ENCODE results near the gene YEATS4.

YEATS4 gene

DNA sequence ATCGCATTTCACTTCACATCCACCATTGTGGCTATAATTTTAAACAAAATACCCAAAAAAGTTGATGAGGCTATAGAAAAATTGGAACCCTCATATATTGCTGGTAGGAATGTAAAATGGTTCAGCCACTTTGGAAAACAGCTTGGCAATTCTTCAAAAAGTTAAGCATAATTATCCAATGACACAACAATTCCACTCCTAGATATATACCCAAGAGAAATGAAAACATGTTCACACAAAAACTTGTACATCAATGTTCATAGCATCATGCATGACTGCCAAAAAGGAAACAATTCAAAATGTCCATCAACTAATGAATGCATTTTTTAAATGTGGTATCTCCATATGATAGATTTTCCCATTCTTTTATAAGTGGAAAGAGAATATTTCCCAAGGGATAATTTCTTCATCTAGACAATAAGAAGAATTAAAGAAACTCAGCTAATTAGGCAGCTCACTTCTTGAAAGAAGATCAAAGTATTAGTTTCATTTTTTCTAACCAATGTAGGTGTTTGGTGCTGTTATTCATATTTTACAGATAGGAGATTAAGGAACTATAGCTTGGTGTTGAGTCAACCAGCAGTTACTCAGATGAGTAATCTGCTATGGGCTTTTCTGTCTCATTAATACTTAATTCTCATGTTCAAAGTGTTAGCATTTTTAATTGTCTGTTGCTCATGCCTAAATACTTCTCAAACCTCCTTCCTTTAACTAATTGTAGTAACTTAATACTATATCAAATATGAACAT, 32.8 kb downstream of the YEATS4 start:
- no peak for DNase-seq (ENCODE audit: low read depth)

DNA sequence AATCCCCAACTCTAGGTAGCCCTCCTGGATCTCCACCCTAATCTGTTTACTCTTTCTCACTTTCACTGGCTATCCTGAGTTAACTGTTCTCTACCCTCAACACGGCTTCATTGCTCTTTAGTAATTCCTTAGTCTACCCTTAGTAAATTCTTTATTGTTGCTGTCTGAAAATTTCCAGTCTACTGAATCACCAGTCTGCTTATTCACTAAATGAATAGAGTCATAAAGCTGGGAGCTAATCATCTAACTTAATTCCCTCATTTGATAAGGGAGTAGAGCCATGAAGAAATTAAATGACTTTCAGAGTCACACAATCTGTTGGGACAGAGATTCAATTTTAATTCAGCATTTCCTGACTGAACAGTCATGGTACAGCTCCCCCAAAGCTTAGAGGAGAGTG, 36.5 kb downstream of the YEATS4 start:
- DNase-seq (ENCODE audit: low read depth), result no peak

DNA sequence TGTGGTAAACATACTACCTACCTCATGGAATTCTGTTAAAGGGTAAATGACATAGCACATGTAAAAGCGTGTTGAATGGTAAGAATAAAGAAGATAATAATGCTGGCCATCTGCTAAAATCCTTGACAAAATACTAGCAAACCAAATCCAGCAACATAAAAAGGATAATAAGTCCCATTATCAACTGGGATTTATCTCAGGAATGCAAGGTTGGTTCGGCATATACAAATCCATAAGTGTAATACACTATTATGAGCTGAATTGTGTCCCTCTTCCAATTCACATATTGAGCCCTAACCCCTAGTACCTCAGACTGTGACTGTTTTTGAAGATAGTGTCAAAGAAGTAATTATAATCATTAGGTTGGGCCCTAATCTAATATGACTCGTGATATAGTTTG, 37.4 kb downstream of the YEATS4 start:
- no peak for DNase-seq (ENCODE audit: low read depth)

DNA sequence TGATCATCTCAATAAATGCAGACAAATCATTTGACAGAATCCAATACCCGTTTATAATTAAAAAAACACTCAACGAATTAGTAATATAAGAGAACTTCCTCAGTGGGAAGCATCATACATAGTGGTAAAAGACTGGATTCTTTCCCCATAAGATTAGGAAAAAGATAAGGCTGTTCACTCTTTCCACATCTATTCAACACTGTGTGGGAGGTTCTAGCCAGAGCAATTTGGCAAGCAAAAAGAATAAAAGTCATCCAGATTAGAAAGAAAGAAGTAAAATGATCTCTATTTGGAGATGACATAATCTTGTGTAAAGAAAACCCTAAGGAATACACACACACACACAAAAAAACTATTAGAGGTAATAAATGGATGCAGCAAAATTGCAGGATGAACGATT, 38.4 kb downstream of the YEATS4 start:
- DNase-seq (ENCODE audit: low read depth), result no peak

- DNase-seq (ENCODE audit: low read depth), result no peak
Observed at GRCh38 chr12:69401940-69402339, 42.4 kb downstream of the YEATS4 start.

DNA sequence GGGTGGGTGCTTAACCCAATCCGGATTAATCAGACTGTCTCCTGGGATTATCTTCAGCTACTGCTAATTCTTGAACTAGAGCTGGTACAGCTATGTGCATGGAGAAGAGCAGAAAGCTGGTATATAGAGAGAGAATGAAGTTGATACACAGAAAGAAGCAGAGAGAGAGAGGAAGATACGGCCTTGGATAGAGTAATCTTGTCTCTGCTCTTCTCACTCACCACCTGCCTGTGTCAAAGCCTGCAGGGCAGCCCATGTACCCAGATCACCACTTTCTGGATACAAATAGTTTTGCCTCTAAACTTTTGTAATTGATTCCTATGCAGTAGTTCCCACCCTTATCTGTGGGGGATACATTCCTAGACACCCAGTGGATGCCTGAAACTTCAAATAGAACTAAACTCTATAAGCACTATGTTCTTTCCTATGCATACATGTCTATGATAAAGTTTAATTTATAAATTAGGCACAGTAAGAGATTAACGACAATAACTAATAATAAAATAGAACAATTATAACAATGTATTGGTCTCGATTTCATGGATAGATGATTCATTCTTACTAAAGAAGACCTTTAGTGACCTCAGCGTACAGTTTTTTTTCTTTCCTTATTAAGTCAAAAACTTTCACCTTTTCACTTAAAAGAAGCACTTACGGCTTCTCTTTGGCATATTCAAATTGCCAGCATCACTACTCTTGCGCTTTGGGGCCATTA, 45.5 kb downstream of the YEATS4 start:
- DNase-seq (ENCODE audit: low read depth), result no peak

DNA sequence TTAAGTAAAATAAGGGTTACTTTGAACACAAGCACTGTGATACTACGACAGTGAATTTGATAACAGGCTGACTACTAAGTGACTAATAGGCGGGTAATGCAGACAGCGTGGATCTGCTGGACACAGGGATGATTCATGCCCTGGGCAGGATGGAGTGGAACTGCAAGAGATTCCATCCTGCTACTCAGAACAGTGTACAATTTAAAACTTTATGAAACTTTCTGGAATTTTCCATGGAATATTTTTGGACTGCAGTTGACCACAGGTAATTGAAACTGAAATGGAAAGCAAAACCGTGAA, 46.0 kb downstream of the YEATS4 start:
- no peak for DNase-seq (ENCODE audit: low read depth)

- DNase-seq (ENCODE audit: low read depth), result no peak
Observed at GRCh38 chr12:69406217-69406616, 46.7 kb downstream of the YEATS4 start.

GRCh38 chr12:69410571-69410970, 51.0 kb downstream of the YEATS4 start:
- no peak for DNase-seq (ENCODE audit: low read depth)

DNA sequence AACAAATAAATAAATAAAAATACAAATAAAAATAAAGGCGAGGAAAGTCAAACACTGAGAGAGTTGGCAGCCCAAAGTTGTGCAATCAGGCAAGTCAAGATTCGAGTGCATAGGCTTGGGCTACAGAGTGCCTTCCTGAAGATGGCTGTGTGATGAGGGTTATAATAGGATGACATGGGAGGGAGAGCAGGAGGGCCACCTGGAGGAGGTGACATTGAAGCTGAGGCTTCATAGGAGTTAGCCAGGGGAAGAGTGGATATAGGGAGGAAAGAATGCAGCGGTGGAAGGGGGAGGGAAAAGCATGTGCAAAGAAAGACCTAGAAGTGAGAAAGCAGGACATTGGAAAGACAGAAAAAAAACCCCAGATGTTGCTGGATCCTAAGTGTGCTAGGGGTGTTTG, 53.1 kb downstream of the YEATS4 start:
- no peak for DNase-seq (ENCODE audit: low read depth)

DNA sequence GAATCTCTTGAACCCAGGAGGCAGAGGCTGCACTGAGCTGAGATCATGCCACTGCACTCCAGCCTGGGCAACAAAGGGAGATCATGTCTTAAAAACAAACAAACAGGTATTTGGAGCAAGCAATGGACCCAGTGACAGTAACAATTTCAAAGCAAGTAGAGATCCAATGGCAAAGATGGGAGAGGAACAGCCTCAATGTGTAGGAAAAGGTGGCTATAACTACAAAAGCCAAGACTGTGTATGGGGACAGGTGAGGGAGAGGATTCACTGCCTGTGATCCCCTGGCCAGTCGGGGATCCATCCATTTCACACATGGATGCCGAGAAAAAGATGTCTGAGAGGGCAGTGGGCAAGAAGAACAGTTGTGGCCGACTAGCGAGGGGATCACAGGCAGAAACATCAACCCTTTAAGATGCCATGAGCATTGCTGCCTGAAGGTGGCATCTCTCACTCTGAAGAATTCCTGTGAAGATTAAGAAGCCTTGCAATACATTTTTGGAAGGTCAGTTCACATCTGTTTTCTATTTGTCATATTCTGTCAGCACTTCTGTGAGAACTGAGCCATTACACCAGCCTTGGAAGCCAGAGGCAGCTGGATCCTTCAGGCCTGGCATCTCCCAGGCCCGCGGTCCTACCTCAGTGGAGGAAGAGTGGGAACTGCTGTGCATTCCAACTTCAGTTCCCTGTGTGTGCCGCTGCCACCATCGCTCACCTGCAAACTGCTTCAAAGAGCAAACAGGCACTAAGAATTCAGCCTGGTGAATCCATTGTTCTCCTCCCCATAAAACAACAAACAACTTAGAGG, 56.1 kb downstream of the YEATS4 start:
- DNase-seq (ENCODE audit: low read depth), result no peak

GRCh38 chr12:69417231-69417630, 57.7 kb downstream of the YEATS4 start:
- no peak for DNase-seq (ENCODE audit: low read depth)

DNA sequence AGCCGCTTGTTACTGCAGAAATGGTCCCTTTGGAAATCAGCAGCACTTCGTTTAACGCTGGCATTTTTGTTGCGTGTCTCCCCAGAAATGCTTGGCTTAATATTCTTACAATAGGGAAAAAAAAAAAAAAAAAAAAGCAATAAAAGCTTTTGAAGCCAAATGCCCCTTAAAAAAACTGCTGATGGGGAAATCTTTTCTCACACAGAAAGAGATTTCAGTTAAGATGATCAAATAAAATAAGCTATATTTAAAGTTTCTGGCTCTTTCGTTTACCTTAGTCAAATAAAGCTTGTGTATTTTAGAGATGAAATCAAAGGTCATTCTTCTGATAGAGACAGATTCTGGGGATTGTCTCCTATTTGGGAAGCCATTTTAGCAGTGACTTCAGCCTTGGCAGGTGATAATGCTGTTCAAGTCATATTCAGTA, 58.2 kb downstream of the YEATS4 start:
- DNase-seq (ENCODE audit: low read depth), result no peak

GRCh38 chr12:69419701-69420100, 60.2 kb downstream of the YEATS4 start:
- no peak for DNase-seq (ENCODE audit: low read depth)

DNA sequence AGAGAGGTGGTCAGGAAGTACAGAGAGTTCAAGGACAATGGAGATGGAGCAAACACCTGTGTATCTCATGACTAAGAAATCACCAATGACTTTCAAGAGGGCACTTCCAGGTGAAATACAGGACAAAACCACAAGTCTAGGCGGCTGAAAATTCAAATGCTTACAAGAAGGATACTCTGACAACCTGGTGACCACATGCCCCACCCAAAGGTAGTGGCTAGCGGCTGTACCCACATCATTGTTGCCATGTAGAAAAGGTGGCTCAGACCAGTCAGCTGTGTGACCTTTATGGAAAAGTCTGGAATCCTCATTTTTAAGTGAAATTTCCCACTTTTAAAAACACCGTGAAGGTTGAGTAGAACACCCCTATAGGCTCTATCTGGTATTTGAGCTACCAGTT, 62.0 kb downstream of the YEATS4 start:
- DNase-seq (ENCODE audit: low read depth), result no peak

DNA sequence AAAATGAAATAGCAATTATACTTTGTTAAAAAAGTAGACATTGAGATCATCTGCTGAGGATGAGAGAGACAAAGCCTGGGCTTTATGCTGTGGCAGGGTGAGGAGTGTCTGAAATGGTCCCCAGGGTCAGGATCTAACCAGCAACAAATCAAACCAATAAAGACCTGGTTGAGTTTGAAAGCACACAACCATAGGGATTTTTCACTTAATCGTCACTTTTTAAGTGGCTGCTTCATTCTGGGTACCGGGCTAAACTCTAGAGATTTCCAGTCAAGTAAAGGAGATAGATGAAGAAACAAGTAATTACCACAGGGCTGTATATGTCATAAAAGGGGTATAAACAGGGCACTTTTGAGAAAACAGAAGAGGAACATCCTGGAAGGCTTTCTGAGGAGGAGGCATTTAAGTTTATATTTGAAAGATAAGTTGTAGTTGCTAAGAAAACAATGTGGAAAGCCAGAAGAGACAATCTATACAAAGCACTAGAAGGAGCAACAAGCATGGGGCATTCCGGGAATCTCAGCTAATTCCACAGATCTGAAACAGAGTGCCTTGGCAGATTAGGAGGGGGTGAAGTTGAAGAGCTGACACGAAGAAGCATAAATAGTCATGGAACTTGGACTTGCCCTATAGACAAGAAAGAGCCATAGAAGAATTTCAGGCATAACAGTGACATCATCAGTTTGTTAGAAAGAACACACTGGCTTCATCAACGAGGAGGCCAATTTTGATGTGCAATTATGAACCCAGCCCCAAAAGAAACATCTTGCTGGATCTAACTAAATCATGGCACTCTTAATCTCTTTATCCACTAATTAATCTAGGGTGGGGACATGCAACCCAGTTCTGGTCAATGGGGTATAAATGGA, 63.7 kb downstream of the YEATS4 start:
- DNase-seq (ENCODE audit: low read depth), result no peak

- DNase-seq (ENCODE audit: low read depth), result no peak
Observed at GRCh38 chr12:69425417-69425816, 65.9 kb downstream of the YEATS4 start.

- no peak for DNase-seq (ENCODE audit: low read depth)
Observed at GRCh38 chr12:69428351-69429073, 69.0 kb downstream of the YEATS4 start.

DNA sequence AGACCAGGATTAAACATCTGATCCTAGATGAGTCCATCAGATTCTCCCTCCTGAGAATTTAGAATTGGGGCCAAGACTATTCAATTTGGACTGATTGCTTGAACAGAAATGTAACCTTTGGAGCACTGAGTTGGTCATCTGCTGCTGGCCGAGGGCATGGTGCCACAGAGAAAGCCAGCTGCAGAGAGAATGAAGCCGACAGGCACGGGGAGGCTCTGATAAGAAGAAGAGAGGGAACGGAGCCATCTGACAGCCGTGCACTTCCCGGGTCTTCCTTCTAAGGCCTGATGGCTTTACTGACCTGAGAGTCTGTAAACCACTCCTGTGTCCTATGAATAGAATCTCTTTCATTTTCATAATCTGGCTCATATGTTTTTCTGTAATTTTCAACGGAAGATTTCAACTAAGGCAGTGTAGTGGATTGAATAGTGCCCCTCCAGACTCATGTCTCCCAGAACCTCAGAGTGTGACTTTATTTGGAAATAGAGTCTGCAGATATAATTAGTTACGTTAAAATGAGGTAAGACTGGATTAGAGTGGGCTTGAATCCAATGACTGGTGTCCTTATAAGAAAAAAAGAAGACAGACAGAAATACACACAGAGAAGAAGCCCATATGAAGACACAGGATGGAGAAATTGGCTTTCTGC, 71.5 kb downstream of the YEATS4 start:
- DNase-seq (ENCODE audit: low read depth), result no peak

DNA sequence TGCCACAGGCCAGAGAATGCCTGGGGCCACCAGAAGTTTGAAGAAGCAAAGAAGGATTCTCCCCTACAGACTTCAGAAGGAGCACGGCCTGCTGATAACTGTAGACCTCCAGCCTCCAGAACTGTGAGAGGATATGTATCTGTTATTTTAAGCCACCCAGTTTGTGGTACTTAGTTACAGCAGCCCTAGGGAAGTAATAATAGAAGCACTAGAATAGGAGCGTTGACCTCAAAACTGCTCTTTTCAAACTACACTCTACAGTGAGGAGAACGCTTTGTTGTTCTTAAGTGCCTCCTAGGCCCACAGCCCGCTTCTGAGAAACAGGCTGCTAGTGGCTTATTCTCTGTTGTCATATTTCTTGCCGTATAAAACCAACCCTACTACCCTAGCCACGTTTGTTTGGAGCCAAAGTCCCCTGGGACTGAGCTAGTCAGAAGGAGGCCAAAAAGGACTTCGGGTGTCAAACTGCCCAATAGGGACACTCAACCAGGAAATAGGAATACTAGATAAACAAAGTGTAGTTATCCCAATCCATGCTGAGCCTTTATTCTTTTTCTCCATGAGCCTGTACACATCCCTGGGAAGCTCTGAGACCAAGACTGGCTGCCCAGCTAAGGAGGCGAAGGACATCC, 72.2 kb downstream of the YEATS4 start:
- no peak for DNase-seq (ENCODE audit: low read depth)

Data from T follicular helper cell (primary cell).